Panc1 (cell line): ENCODE data around the gene DNER. TPM values are rescaled to one million over a fixed set of nuclear protein-coding genes. Genes with fewer than 3 reads are reported as not detected.
"Not testable (repeated sequence)": the region's sequence is repeated elsewhere in the genome, so short reads cannot be mapped to it uniquely, and the experiment has no call there.

Experiments
- ATAC-seq: fragments of 200-7000 bp; cut with Tn5 transposase; 2 replicates; pipeline ENCODE4 v1.9.1; 2020; ENCODE audit warnings: mild to moderate bottlenecking, moderate library complexity
- BruUV-seq: library from RNA; stranded (reverse); fragments of 400-500 nt; replicated peaks from 2 replicates; lab custom pipeline; 2021; lab: Mats Ljungman, UMichigan
- CTCF ChIA-PET: fragments of 300-600 bp; sonication (Branson Sonifier 250); formaldehyde crosslinking; loops from one replicate; lab custom pipeline; 2022; ENCODE audit warnings: antibody characterized with exemption; lab: Charles Lee
- POLR2A ChIA-PET: fragments of 300-600 bp; sonication (Branson Sonifier 250); formaldehyde crosslinking; loops from one replicate; lab custom pipeline; 2022; ENCODE audit warnings: antibody characterized with exemption; lab: Charles Lee
- DNase-seq: peaks from one replicate; pipeline ENCODE4 v3.0.0-alpha.2; 2010; ENCODE audit warnings: low read depth, low spot score
- H3K27ac ChIP-seq: 2 replicates; pipeline ENCODE4 v1.5.1; 2011; ENCODE audit warnings: mild to moderate bottlenecking, low read length, inconsistent platforms
- H3K27me3 ChIP-seq: fragments of 200-500 bp; sonication (Bioruptor generic); 2 replicates; pipeline ENCODE4 v1.6.0; 2014; ENCODE audit warnings: low read length, inconsistent platforms; ENCODE audit not compliant: control insufficient read depth, insufficient read depth
- H3K36me3 ChIP-seq: fragments of 200-500 bp; sonication (Bioruptor generic); 2 replicates; pipeline ENCODE4 v1.5.1; 2014; ENCODE audit warnings: inconsistent platforms, mild to moderate bottlenecking, low read length, moderate library complexity; ENCODE audit not compliant: control insufficient read depth, insufficient read depth
- H3K4me1 ChIP-seq: 2 replicates; pipeline ENCODE4 v1.5.1; 2011; ENCODE audit warnings: inconsistent platforms, mild to moderate bottlenecking, low read length, moderate library complexity; ENCODE audit not compliant: control insufficient read depth, insufficient read depth
- H3K4me3 ChIP-seq, 2 experiments: 2 replicates each; pipeline ENCODE4 v1.5.1; 2011 to 2012; ENCODE audit warnings: low read depth in 2 of 2, low read length in 2 of 2, mild to moderate bottlenecking in 2 of 2, inconsistent platforms in 1 of 2, moderate library complexity in 1 of 2
- H3K9me3 ChIP-seq: fragments of 200-500 bp; sonication (Bioruptor generic); 2 replicates; pipeline ENCODE4 v1.5.1; 2014; ENCODE audit warnings: low read depth, mild to moderate bottlenecking, inconsistent platforms, low read length, moderate library complexity; ENCODE audit not compliant: control insufficient read depth, insufficient read depth
- CTCF ChIP-seq: fragments of 450-650 bp; IDR thresholded peaks from 2 replicates; pipeline ENCODE4 v1.5.1; 2017; ENCODE audit warnings: mild to moderate bottlenecking
- POLR2AphosphoS5 ChIP-seq: IDR thresholded peaks from 2 replicates; pipeline ENCODE4 v1.6.1; 2012; ENCODE audit warnings: mild to moderate bottlenecking, low read depth, low read length, moderate library complexity
- REST ChIP-seq, 2 experiments: IDR thresholded peaks; 2 replicates each; pipeline ENCODE4 v1.6.1; 2011 to 2012; ENCODE audit warnings: low read depth in 2 of 2, control low read depth in 1 of 2, low read length in 1 of 2, mild to moderate bottlenecking in 1 of 2, moderate library complexity in 1 of 2; ENCODE audit not compliant: insufficient read depth in 1 of 2
- SIN3A ChIP-seq: IDR thresholded peaks from 2 replicates; pipeline ENCODE4 v1.6.1; 2012; ENCODE audit warnings: low read depth, mild to moderate bottlenecking, low read length, moderate library complexity, borderline replicate concordance; ENCODE audit not compliant: insufficient read depth
- TCF7L2 ChIP-seq: IDR thresholded peaks from 2 replicates; pipeline ENCODE4 v1.6.1; 2011; ENCODE audit warnings: mild to moderate bottlenecking, low read depth, low read length, inconsistent platforms
- in situ Hi-C: cut with HindIII; loops from 2 replicates; pipeline ENCODE4 v1.10.0; 2016; ENCODE audit warnings: low sequenced_read_pairs, low pct_unique_long_range_greater_than_20kb
- intact Hi-C: fragments of 100-400 bp; cut with micrococcal nuclease; formaldehyde crosslinking; loops from one replicate; pipeline ENCODE4 v1.10.0; 2022; ENCODE audit not compliant: unreplicated experiment
- total RNA-seq: library from RNA; stranded (reverse); gene quantifications from one replicate; pipeline ENCODE4 v1.2.1, GENCODE V29; 2021; ENCODE audit not compliant: unreplicated experiment

Gene DNER
- total RNA-seq, 1 experiment from 2014 or later = 0.31 TPM

- no peak for TF ChIP-seq CTCF
- no peak for TF ChIP-seq REST (IDR thresholded peaks at IDR 0.05; ENCODE audit: insufficient read depth in 1 of 2, low read depth in 2 of 2, low read length in 1 of 2)
- no peak for TF ChIP-seq TCF7L2
- TF ChIP-seq POLR2AphosphoS5 = no peak
- no peak for TF ChIP-seq SIN3A
- BruUV-seq = no TSS peak
- in situ Hi-C loops = no loop called here
- POLR2A ChIA-PET = no interaction called here
- CTCF ChIA-PET = no interaction called here
- no peak for ATAC-seq
- H3K27ac ChIP-seq = no peak overlapping the region
- H3K27me3 ChIP-seq = no peaks in the 10 kb centered on the region
- no peaks in the 10 kb centered on the region for H3K9me3 ChIP-seq
- no peaks in the 10 kb centered on the region for H3K4me1 ChIP-seq
- intact Hi-C loops = no loop called here
- H3K36me3 ChIP-seq = no peaks in the 10 kb centered on the region
- H3K4me3 ChIP-seq = no peak overlapping the region
- DNase-seq = no peak
These were observed 97.9 kb downstream of the DNER start for GRCh38 chr2:229616433-229616832.

GRCh38 chr2:229614021-229614420 is 100.3 kb downstream of the DNER start:
- POLR2A ChIA-PET, H3K4me1 ChIP-seq, ATAC-seq, H3K27ac ChIP-seq, intact Hi-C loops, DNase-seq, BruUV-seq, H3K36me3 ChIP-seq, H3K27me3 ChIP-seq, CTCF ChIA-PET, H3K9me3 ChIP-seq, H3K4me3 ChIP-seq, in situ Hi-C loops: not testable (repeated sequence)

GRCh38 chr2:229612384-229612971 is 101.9 kb downstream of the DNER start:
- no TSS peak for BruUV-seq
- H3K4me3 ChIP-seq = no peak overlapping the region
- intact Hi-C loops (no loop called here), in situ Hi-C loops (no loop called here)
- ChIA-PET CTCF (no interaction called here), POLR2A (no interaction called here)
- no peak overlapping the region for H3K27ac ChIP-seq
- H3K4me1 ChIP-seq = no peaks in the 10 kb centered on the region
- H3K27me3 ChIP-seq = no peaks in the 10 kb centered on the region
- DNase-seq = no peak
- no peaks in the 10 kb centered on the region for H3K36me3 ChIP-seq
- TF ChIP-seq TCF7L2 (no peak), REST (IDR thresholded peaks at IDR 0.05; ENCODE audit: insufficient read depth in 1 of 2, low read depth in 2 of 2, low read length in 1 of 2) (no peak), SIN3A (no peak), CTCF (no peak), POLR2AphosphoS5 (no peak)
- ATAC-seq = no peak
- no peaks in the 10 kb centered on the region for H3K9me3 ChIP-seq
